H1 (cell line): ENCODE results near the gene ADAMTS20. TPM values are rescaled to one million over a fixed set of nuclear protein-coding genes. Genes with fewer than 3 reads are reported as not detected.

ENCODE experiments used
- CTCF ChIA-PET: fragments of 300-600 bp; sonication (Branson Sonifier 250); formaldehyde crosslinking; loops from one replicate; lab custom pipeline; 2021; ENCODE audit not compliant: partially characterized antibody; lab: Charles Lee
- POLR2A ChIA-PET: fragments of 300-600 bp; sonication (Branson Sonifier 250); formaldehyde crosslinking; loops from one replicate; lab custom pipeline; 2021; ENCODE audit warnings: inconsistent platforms; ENCODE audit not compliant: partially characterized antibody; lab: Charles Lee
- DNase-seq, 2 experiments: peaks; one replicate each; pipeline versions ENCODE4 v3.0.0 to v3.0.0-alpha.2; 2010 to 2022; ENCODE audit warnings: low spot score in 2 of 2, low read depth in 1 of 2, mixed read lengths in 1 of 2
- FAIRE-seq: peaks from 2 replicates; lab custom pipeline; 2011; peaks lifted over from hg19 to GRCh38; lab: Jason Lieb, UNC
- H2AFZ ChIP-seq: 2 replicates; pipeline ENCODE4 v1.8.1; 2012; ENCODE audit warnings: low read length, inconsistent platforms
- H2AK5ac ChIP-seq: 2 replicates; pipeline ENCODE4 v1.6.1; 2013; ENCODE audit warnings: low read depth, low read length
- H2BK120ac ChIP-seq: replicated peaks from 2 replicates; pipeline ENCODE3; 2013; ENCODE audit warnings: low read depth, low read length, inconsistent platforms
- H2BK12ac ChIP-seq: 2 replicates; pipeline ENCODE4 v1.6.1; 2013; ENCODE audit warnings: low read depth, low read length
- H2BK15ac ChIP-seq: 2 replicates; pipeline ENCODE4 v1.6.1; 2013; ENCODE audit warnings: low read length
- H2BK20ac ChIP-seq: 2 replicates; pipeline ENCODE4 v1.6.1; 2013; ENCODE audit warnings: low read length
- H2BK5ac ChIP-seq: 2 replicates; pipeline ENCODE4 v1.6.1; 2013; ENCODE audit warnings: low read depth, low read length
- H3K14ac ChIP-seq: 2 replicates; pipeline ENCODE4 v1.6.1; 2013; ENCODE audit warnings: inconsistent platforms; ENCODE audit not compliant: insufficient read length
- H3K18ac ChIP-seq: 2 replicates; pipeline ENCODE4 v1.6.1; 2013; ENCODE audit warnings: low read length; ENCODE audit errors: extremely low read depth
- H3K23ac ChIP-seq: 2 replicates; pipeline ENCODE4 v1.6.1; 2013; ENCODE audit warnings: inconsistent platforms; ENCODE audit not compliant: insufficient read length
- H3K23me2 ChIP-seq: 2 replicates; pipeline ENCODE4 v1.6.1; 2013; ENCODE audit warnings: low read depth, low read length
- H3K27ac ChIP-seq: 2 replicates; pipeline ENCODE4 v1.6.1; 2011; ENCODE audit warnings: low read depth, low read length, inconsistent platforms
- H3K27me3 ChIP-seq, 4 experiments: replicated peaks in 1 of 4; 1 replicate in 1 of 4; 2 replicates in 3 of 4; pipeline versions ENCODE4 v1.6.1 to v1.8.1; 2011 to 2013; ENCODE audit warnings: low read length in 3 of 4, mild to moderate bottlenecking in 3 of 4, inconsistent platforms in 2 of 4, mixed read lengths in 2 of 4, moderate library complexity in 1 of 4; ENCODE audit not compliant: control insufficient read depth in 3 of 4, insufficient read depth in 3 of 4; ENCODE audit errors: extremely low read depth in 1 of 4
- H3K36me3 ChIP-seq, 4 experiments: 2 replicates each; pipeline versions ENCODE4 v1.6.1 to v1.8.1; 2011 to 2013; ENCODE audit warnings: mild to moderate bottlenecking in 4 of 4, low read length in 3 of 4, moderate library complexity in 2 of 4, control low read depth in 1 of 4, inconsistent platforms in 1 of 4; ENCODE audit not compliant: insufficient read depth in 4 of 4, control insufficient read depth in 2 of 4
- H3K4ac ChIP-seq: replicated peaks from 2 replicates; pipeline ENCODE3; 2013; ENCODE audit warnings: low read length, low read depth, mixed read lengths, inconsistent platforms; ENCODE audit not compliant: insufficient read length
- H3K4me1 ChIP-seq, 4 experiments: replicated peaks in 1 of 4; 1 replicate in 1 of 4; 2 replicates in 3 of 4; pipeline versions ENCODE4 v1.6.1 to v1.8.1; 2011 to 2013; ENCODE audit warnings: low read length in 3 of 4, inconsistent platforms in 2 of 4, mixed read lengths in 1 of 4; ENCODE audit not compliant: insufficient read depth in 4 of 4, control insufficient read depth in 3 of 4
- H3K4me2 ChIP-seq, 2 experiments: 2 replicates each; pipeline versions ENCODE4 v1.6.1 to v1.8.1; 2011 to 2013; ENCODE audit warnings: low read depth in 2 of 2, low read length in 2 of 2, control low read depth in 1 of 2, inconsistent platforms in 1 of 2, mild to moderate bottlenecking in 1 of 2; ENCODE audit not compliant: insufficient read depth in 1 of 2
- H3K4me3 ChIP-seq, 4 experiments: fragments of 200-600, 300-600 bp in 1 of 4; sonication (generic), shearing (Covaris generic), sonication (Bioruptor Twin) in 1 of 4; 2 replicates each; pipeline versions ENCODE4 v1.5.1 to v1.8.1; 2011 to 2016; ENCODE audit warnings: low read length in 4 of 4, low read depth in 3 of 4, control low read depth in 2 of 4, inconsistent platforms in 2 of 4, mild to moderate bottlenecking in 2 of 4, mixed read lengths in 1 of 4, moderate library complexity in 1 of 4; ENCODE audit not compliant: insufficient read depth in 2 of 4; ENCODE audit errors: extremely low read depth in 1 of 4
- H3K56ac ChIP-seq: replicated peaks from 2 replicates; pipeline ENCODE3; 2013; ENCODE audit warnings: low read depth, mild to moderate bottlenecking, mixed read lengths, low read length, inconsistent platforms; ENCODE audit not compliant: insufficient read length
- H3K79me1 ChIP-seq: 2 replicates; pipeline ENCODE4 v1.6.1; 2013; ENCODE audit warnings: low read depth, low read length, control low read depth
- H3K79me2 ChIP-seq, 2 experiments: 2 replicates each; pipeline versions ENCODE4 v1.6.1 to v1.8.1; 2012 to 2013; ENCODE audit warnings: low read length in 2 of 2, mild to moderate bottlenecking in 2 of 2, inconsistent platforms in 1 of 2; ENCODE audit not compliant: insufficient read depth in 2 of 2, control insufficient read depth in 1 of 2
- H3K9ac ChIP-seq, 4 experiments: replicated peaks in 1 of 4; 1 replicate in 1 of 4; 2 replicates in 3 of 4; pipeline versions ENCODE4 v1.6.1 to v1.8.1; 2011 to 2013; ENCODE audit warnings: low read depth in 3 of 4, low read length in 3 of 4, control low read depth in 2 of 4, mild to moderate bottlenecking in 2 of 4, moderate library complexity in 2 of 4, inconsistent platforms in 1 of 4; ENCODE audit errors: extremely low read depth in 1 of 4
- H3K9me3 ChIP-seq, 2 experiments: 2 replicates each; pipeline versions ENCODE4 v1.6.1 to v1.8.1; 2012 to 2013; ENCODE audit warnings: mild to moderate bottlenecking in 2 of 2, moderate library complexity in 2 of 2, control low read depth in 1 of 2, inconsistent platforms in 1 of 2, low read depth in 1 of 2, low read length in 1 of 2, mixed read lengths in 1 of 2; ENCODE audit not compliant: insufficient read depth in 2 of 2
- H4K20me1 ChIP-seq, 2 experiments: replicated peaks in 1 of 2; 2 replicates each; pipeline versions ENCODE3 to v1.8.1; 2011 to 2013; ENCODE audit warnings: inconsistent platforms in 2 of 2, low read length in 2 of 2, mild to moderate bottlenecking in 1 of 2; ENCODE audit not compliant: insufficient read depth in 2 of 2, control insufficient read depth in 1 of 2
- H4K5ac ChIP-seq: 2 replicates; pipeline ENCODE4 v1.6.1; 2013; ENCODE audit warnings: low read length, low read depth, mixed read lengths, inconsistent platforms; ENCODE audit not compliant: insufficient read length
- H4K8ac ChIP-seq: 2 replicates; pipeline ENCODE4 v1.8.0; 2013; ENCODE audit warnings: mild to moderate bottlenecking, moderate library complexity, low read length, inconsistent platforms; ENCODE audit not compliant: insufficient read depth; ENCODE audit errors: extremely low read depth
- H4K91ac ChIP-seq: replicated peaks from 2 replicates; pipeline ENCODE3; 2013; ENCODE audit warnings: low read length, mixed read lengths, inconsistent platforms; ENCODE audit not compliant: insufficient read length
- CEBPB ChIP-seq: IDR thresholded peaks from 2 replicates; pipeline ENCODE4 v1.6.1; 2012; ENCODE audit warnings: low read depth, low read length
- EGR1 ChIP-seq: IDR thresholded peaks from 2 replicates; pipeline ENCODE4 v1.6.1; 2011; ENCODE audit warnings: low read depth, low read length, borderline replicate concordance
- HDAC2 ChIP-seq, 2 experiments: fragments of 300-600 bp in 1 of 2; sonication (generic) in 1 of 2; IDR thresholded peaks; 2 replicates each; pipeline ENCODE4 v1.6.1; 2011 to 2012; ENCODE audit warnings: low read depth in 2 of 2, low read length in 2 of 2, mild to moderate bottlenecking in 2 of 2, moderate library complexity in 2 of 2, borderline replicate concordance in 1 of 2, inconsistent platforms in 1 of 2
- HDAC6 ChIP-seq: IDR thresholded peaks from one replicate; pipeline ENCODE4 v1.7.1; 2012; ENCODE audit warnings: low read depth, mild to moderate bottlenecking, inconsistent platforms, low read length, moderate library complexity
- MAFK ChIP-seq: IDR thresholded peaks from 2 replicates; pipeline ENCODE4 v1.6.1; 2012; ENCODE audit warnings: low read depth, mild to moderate bottlenecking, improper control_type of control experiment, low read length
- NRF1 ChIP-seq: IDR thresholded peaks from 2 replicates; pipeline ENCODE4 v1.6.1; 2011; ENCODE audit warnings: mild to moderate bottlenecking, low read depth, low read length, improper control_type of control experiment
- POLR2AphosphoS5 ChIP-seq: IDR thresholded peaks from 2 replicates; pipeline ENCODE4 v1.6.1; 2011; ENCODE audit warnings: low read depth, low read length
- RXRA ChIP-seq: IDR thresholded peaks from 2 replicates; pipeline ENCODE4 v1.6.1; 2011; ENCODE audit warnings: low read depth, mild to moderate bottlenecking, low read length, moderate library complexity; ENCODE audit not compliant: insufficient read depth
- SIN3A ChIP-seq, 2 experiments: IDR thresholded peaks in 1 of 2; conservative IDR thresholded peaks in 1 of 2; 2 replicates each; pipeline ENCODE4 v1.6.1; 2011 to 2012; ENCODE audit warnings: low read length in 2 of 2, improper control_type of control experiment in 1 of 2, low read depth in 1 of 2, mild to moderate bottlenecking in 1 of 2
- SIX5 ChIP-seq: IDR thresholded peaks from 2 replicates; pipeline ENCODE4 v1.6.1; 2011; ENCODE audit warnings: mild to moderate bottlenecking, low read depth, low read length
- SP1 ChIP-seq: IDR thresholded peaks from 2 replicates; pipeline ENCODE4 v1.6.1; 2011; ENCODE audit warnings: low read depth, low read length
- SP4 ChIP-seq: IDR thresholded peaks from 2 replicates; pipeline ENCODE4 v1.6.1; 2012; ENCODE audit warnings: low read length, inconsistent platforms
- SUZ12 ChIP-seq: fragments of 200-600 bp; sonication (generic); IDR thresholded peaks from 2 replicates; pipeline ENCODE4 v1.6.1; 2012; ENCODE audit warnings: mild to moderate bottlenecking, inconsistent platforms, low read length, moderate library complexity, mixed read lengths
- WGBS, 2 experiments: shearing (Covaris generic) in 1 of 2; methylation state at CpG; one replicate each; pipeline versions ENCODE4 v1.1.6 to v1.1.7; 2013 to 2015; ENCODE audit warnings: low lambda C conversion rate in 2 of 2, mixed read lengths in 2 of 2, inconsistent platforms in 1 of 2, low coverage in 1 of 2, missing lambda C conversion rate in 1 of 2; ENCODE audit not compliant: insufficient replicate concordance in 2 of 2, insufficient coverage in 1 of 2, insufficient read length in 1 of 2; ENCODE audit errors: extremely low coverage in 1 of 2, missing lambda C conversion rate in 1 of 2; 5-methylcytosine and 5-hydroxymethylcytosine counted together
- polyA plus RNA-seq, 7 experiments: library from polyadenylated mRNA; depleted of rRNA in 3 of 7; stranded (reverse) in 5 of 7; unstranded in 2 of 7; fragments of >200 nt in 5 of 7; fragments of 200-250 nt in 2 of 7; gene quantifications; 1 replicate in 5 of 7; 2 replicates in 1 of 7; 4 replicates in 1 of 7; pipeline versions ENCODE4 v1.2.1 to v1.2.3, GENCODE V29; 2011 to 2013; ENCODE audit warnings: missing spikeins in 2 of 7, mixed read lengths in 2 of 7
- total RNA-seq: library from RNA; stranded (reverse); fragmentation: NEBNext Ultra II Directional; extraction: Animal tissue kit (Norgen Biotek cat#: 25700); gene quantifications from 2 replicates; pipeline ENCODE4 v1.2.1, GENCODE V29; 2021

ADAMTS20 gene
- total and polyA plus RNA-seq, 2 of the 8 experiments (the other 6 are each of a cell fraction or from before 2014, with no cell fraction given) = 2.9 to 5.1 TPM

DNA sequence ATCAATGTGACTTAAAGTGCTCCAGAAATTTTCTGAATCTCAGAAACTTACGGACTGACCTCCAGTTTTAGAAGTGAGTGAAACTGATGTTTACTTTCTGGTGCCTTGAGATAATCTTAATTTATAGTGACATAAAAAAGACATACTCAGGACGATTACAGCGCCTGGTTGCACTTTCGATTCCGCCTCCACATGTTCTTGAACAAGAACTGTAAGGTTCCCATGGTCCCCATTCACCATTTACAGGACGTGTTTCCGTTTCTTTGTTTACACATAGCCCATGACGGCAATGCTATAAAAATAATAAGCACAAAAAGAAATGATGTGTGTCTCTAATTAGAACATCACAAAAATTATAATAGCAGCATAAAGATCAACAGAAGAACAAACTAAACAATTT, 98.2 kb downstream of the ADAMTS20 start:
- H2AK5ac ChIP-seq = no peak overlapping the region
- no peak overlapping the region for H3K4me2 ChIP-seq
- no peak overlapping the region for H4K91ac ChIP-seq
- H3K18ac ChIP-seq = no peak overlapping the region
- H3K9ac ChIP-seq = no peak overlapping the region
- H2AFZ ChIP-seq = no peak overlapping the region
- H2BK12ac ChIP-seq = no peak overlapping the region
- H2BK15ac ChIP-seq = no peak overlapping the region
- H3K27me3 ChIP-seq = peaks cover 0 to 1% (median 0%) of the 10 kb centered on the region in 4 experiments; a peak in 1 of 7 replicates
- FAIRE-seq = no peak
- H3K9me3 ChIP-seq = no peaks in the 10 kb centered on the region
- no peak overlapping the region for H3K27ac ChIP-seq
- no peak overlapping the region for H4K8ac ChIP-seq
- H3K79me2 ChIP-seq = no peaks in the 10 kb centered on the region
- H3K4me3 ChIP-seq = no peak overlapping the region
- H3K4ac ChIP-seq = no peak overlapping the region
- no peak overlapping the region for H3K23ac ChIP-seq
- no peaks in the 10 kb centered on the region for H3K23me2 ChIP-seq
- H4K5ac ChIP-seq = no peak overlapping the region
- H2BK5ac ChIP-seq = no peak overlapping the region
- H3K36me3 ChIP-seq = no peaks in the 10 kb centered on the region; a peak in 1 of 8 replicates
- H2BK120ac ChIP-seq = no peak overlapping the region
- H3K4me1 ChIP-seq = no peaks in the 10 kb centered on the region
- H3K14ac ChIP-seq = no peak overlapping the region
- no peak for DNase-seq
- no peak overlapping the region for H3K56ac ChIP-seq
- no peaks in the 10 kb centered on the region for H3K79me1 ChIP-seq
- H4K20me1 ChIP-seq = no peaks in the 10 kb centered on the region
- ChIA-PET CTCF (no interaction called here), POLR2A (no interaction called here)
- WGBS, 2 experiments = 94% methylated on average over 8 of the region's 8 CpGs; no CpG with 5 or more reads in 1 of the 2 experiments
- H2BK20ac ChIP-seq = no peak overlapping the region
- TF ChIP-seq EGR1 (no peak), POLR2AphosphoS5 (no peak), HDAC2 (IDR thresholded peaks at IDR 0.05; ENCODE audit: borderline replicate concordance in 1 of 2, low read depth in 2 of 2, low read length in 2 of 2) (no peak), SP1 (no peak), MAFK (no peak), CEBPB (no peak), SUZ12 (no peak), NRF1 (no peak), HDAC6 (no peak), SIX5 (no peak), SIN3A (conservative IDR thresholded peaks at IDR 0.05 in 1 of 2, IDR thresholded peaks at IDR 0.05 in 1 of 2; ENCODE audit: low read depth in 1 of 2, low read length in 2 of 2) (no peak), SP4 (no peak), RXRA (no peak)
